ENCODE measurements around the gene PSTPIP2. TPM values are rescaled to one million over a fixed set of nuclear protein-coding genes. Genes with fewer than 3 reads are reported as not detected.
"Not testable (repeated sequence)": the region's sequence is repeated elsewhere in the genome, so short reads cannot be mapped to it uniquely, and the experiment has no call there.

PSTPIP2 gene
- total RNA-seq, 1 donor from 2014 or later: 9.1 TPM

DNA sequence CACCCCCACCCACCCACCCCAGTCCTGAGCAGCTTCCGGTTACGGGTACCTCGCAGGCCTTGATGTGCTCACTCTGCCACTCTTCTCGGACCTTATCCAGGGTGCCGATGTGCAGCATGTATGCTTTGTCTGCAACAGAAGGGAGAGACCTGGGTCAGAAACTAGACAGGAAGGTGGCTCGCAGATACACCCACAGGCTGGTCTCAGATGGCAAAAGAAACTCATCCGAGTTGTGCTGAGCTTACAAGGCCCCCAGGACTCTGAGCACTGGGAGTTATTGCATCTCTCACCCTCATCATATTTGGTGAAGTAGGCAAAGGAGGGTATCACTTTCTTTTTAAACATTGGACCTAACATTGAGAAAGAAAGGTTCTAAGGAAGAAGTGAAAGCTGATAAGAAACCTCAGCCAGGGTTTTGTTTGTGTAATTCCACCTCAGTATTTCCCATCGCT lies 74.3 kb downstream of the PSTPIP2 start:
- no peak overlapping the region for H2AFZ ChIP-seq (ENCODE audit: low read depth, low read length)

DNA sequence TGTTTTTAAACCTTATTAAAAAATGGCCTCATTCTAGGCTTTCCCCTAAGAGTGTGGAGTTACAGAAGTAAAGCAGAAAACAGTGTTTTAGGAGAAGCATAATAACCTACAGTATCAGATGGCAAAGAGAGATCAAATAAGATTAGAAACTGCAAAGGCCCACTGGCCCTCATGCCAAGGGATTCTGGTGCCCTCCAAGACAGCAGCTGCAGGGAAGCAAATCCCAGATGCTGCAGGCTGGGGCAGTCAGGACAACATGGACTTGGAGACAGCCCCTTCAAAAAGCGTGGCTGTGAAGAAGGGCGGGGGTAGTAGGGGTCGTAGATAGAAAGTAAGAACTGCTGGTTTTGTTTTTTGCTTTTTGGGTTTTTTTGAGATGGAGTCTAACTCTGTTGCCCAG lies 76.6 kb downstream of the PSTPIP2 start:
- no peaks in the 10 kb centered on the region for H3K9me3 Mint-ChIP-seq (ENCODE audit: unreplicated experiment)
- H3K79me2 ChIP-seq (ENCODE audit: insufficient read depth, low read length): no peaks in the 10 kb centered on the region
- no peak overlapping the region for H3K4me3 ChIP-seq (ENCODE audit: insufficient read depth, low read depth, low read length)
- H4K20me1 ChIP-seq (ENCODE audit: insufficient read depth, low read length): no peaks in the 10 kb centered on the region
- DNase-seq (ENCODE audit: low read depth) (no peak), FAIRE-seq (no peak)
- H3K9me3 ChIP-seq (ENCODE audit: insufficient read depth, low read depth, low read length): no peaks in the 10 kb centered on the region
- peaks cover 5% of the 10 kb centered on the region for H3K36me3 Mint-ChIP-seq (ENCODE audit: low read depth, unreplicated experiment)
- H3K27me3 ChIP-seq (ENCODE audit: insufficient read depth, low read length): no peaks in the 10 kb centered on the region
- no peak for TF ChIP-seq EZH2 (IDR thresholded peaks at IDR 0.05; ENCODE audit: insufficient read depth, low read length)
- TF ChIP-seq, protein P1, sequence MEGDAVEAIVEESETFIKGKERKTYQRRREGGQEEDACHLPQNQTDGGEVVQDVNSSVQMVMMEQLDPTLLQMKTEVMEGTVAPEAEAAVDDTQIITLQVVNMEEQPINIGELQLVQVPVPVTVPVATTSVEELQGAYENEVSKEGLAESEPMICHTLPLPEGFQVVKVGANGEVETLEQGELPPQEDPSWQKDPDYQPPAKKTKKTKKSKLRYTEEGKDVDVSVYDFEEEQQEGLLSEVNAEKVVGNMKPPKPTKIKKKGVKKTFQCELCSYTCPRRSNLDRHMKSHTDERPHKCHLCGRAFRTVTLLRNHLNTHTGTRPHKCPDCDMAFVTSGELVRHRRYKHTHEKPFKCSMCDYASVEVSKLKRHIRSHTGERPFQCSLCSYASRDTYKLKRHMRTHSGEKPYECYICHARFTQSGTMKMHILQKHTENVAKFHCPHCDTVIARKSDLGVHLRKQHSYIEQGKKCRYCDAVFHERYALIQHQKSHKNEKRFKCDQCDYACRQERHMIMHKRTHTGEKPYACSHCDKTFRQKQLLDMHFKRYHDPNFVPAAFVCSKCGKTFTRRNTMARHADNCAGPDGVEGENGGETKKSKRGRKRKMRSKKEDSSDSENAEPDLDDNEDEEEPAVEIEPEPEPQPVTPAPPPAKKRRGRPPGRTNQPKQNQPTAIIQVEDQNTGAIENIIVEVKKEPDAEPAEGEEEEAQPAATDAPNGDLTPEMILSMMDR (IDR thresholded peaks at IDR 0.05; ENCODE audit: insufficient read depth, low read depth, low read length): no peak
- H3K36me3 ChIP-seq (ENCODE audit: insufficient read depth, low read length): no peaks in the 10 kb centered on the region
- no peak overlapping the region for H3K9ac ChIP-seq (ENCODE audit: low read length)
- no peak overlapping the region for H3K27ac ChIP-seq (ENCODE audit: low read depth, low read length)
- H3K27ac Mint-ChIP-seq (ENCODE audit: unreplicated experiment): no peak overlapping the region
- H3K4me2 ChIP-seq (ENCODE audit: low read length): no peak overlapping the region
- H3K4me3 Mint-ChIP-seq (ENCODE audit: unreplicated experiment): no peak overlapping the region
- H3K4me1 ChIP-seq (ENCODE audit: insufficient read depth, low read length): peaks cover 7% of the 10 kb centered on the region
- peaks cover 8% of the 10 kb centered on the region for H3K4me1 Mint-ChIP-seq (ENCODE audit: low read depth, unreplicated experiment)
- no peak overlapping the region for H2AFZ ChIP-seq (ENCODE audit: low read depth, low read length)
- no peaks in the 10 kb centered on the region for H3K27me3 Mint-ChIP-seq (ENCODE audit: low read depth, unreplicated experiment)

More for the DNA sequence above, 74.3 kb downstream of the PSTPIP2 start:
- no peak overlapping the region for H3K27ac Mint-ChIP-seq (ENCODE audit: unreplicated experiment)
- FAIRE-seq (no peak), DNase-seq (ENCODE audit: low read depth) (no peak)
- H3K4me3 Mint-ChIP-seq (ENCODE audit: unreplicated experiment): no peak overlapping the region
- H3K9me3 ChIP-seq (ENCODE audit: insufficient read depth, low read depth, low read length): no peaks in the 10 kb centered on the region
- H3K36me3 ChIP-seq (ENCODE audit: insufficient read depth, low read length): no peaks in the 10 kb centered on the region
- peaks cover 8% of the 10 kb centered on the region for H3K4me1 Mint-ChIP-seq (ENCODE audit: low read depth, unreplicated experiment)
- H3K9me3 Mint-ChIP-seq (ENCODE audit: unreplicated experiment): peaks cover 5% of the 10 kb centered on the region
- no peak overlapping the region for H3K4me2 ChIP-seq (ENCODE audit: low read length)
- H3K27ac ChIP-seq (ENCODE audit: low read depth, low read length): no peak overlapping the region
- H3K27me3 Mint-ChIP-seq (ENCODE audit: low read depth, unreplicated experiment): no peaks in the 10 kb centered on the region
- H3K9ac ChIP-seq (ENCODE audit: low read length): no peak overlapping the region
- H3K4me1 ChIP-seq (ENCODE audit: insufficient read depth, low read length): peaks cover 7% of the 10 kb centered on the region
- H3K4me3 ChIP-seq (ENCODE audit: insufficient read depth, low read depth, low read length): no peak overlapping the region
- H3K79me2 ChIP-seq (ENCODE audit: insufficient read depth, low read length): no peaks in the 10 kb centered on the region
- no peaks in the 10 kb centered on the region for H3K27me3 ChIP-seq (ENCODE audit: insufficient read depth, low read length)
- no peak for TF ChIP-seq EZH2 (IDR thresholded peaks at IDR 0.05; ENCODE audit: insufficient read depth, low read length)
- TF ChIP-seq, protein P1 (IDR thresholded peaks at IDR 0.05; ENCODE audit: insufficient read depth, low read depth, low read length): no peak
- no peaks in the 10 kb centered on the region for H4K20me1 ChIP-seq (ENCODE audit: insufficient read depth, low read length)
- H3K36me3 Mint-ChIP-seq (ENCODE audit: low read depth, unreplicated experiment): peaks cover 11% of the 10 kb centered on the region

DNA sequence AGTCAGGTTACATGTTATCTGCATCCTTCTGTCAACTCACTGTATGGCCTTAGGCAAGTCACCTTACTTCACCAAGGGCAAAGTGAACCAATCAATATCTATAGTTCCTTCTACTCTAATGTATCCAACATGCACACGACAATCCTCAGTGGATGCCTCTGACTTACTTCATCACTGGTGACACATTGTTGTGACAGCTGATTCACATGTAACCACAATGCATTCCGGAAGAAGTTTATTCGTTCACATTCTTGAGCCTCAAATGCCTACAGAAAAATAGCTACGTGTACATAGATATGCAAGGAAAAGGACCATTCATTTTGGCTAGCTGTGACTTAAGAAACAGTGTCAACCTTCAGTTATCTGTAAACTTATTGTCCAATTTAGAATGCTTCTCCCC lies 78.6 kb downstream of the PSTPIP2 start:
- Mint-ChIP-seq H3K27ac (ENCODE audit: unreplicated experiment) (no peak overlapping the region), H3K9me3 (ENCODE audit: unreplicated experiment) (no peaks in the 10 kb centered on the region), H3K27me3 (ENCODE audit: low read depth, unreplicated experiment) (no peaks in the 10 kb centered on the region), H3K4me1 (ENCODE audit: low read depth, unreplicated experiment) (peaks cover 8% of the 10 kb centered on the region), H3K4me3 (ENCODE audit: unreplicated experiment) (no peak overlapping the region), H3K36me3 (ENCODE audit: low read depth, unreplicated experiment) (peaks cover 4% of the 10 kb centered on the region)
- no peaks in the 10 kb centered on the region for H3K79me2 ChIP-seq (ENCODE audit: insufficient read depth, low read length)
- H3K4me1 ChIP-seq (ENCODE audit: insufficient read depth, low read length): peaks cover 7% of the 10 kb centered on the region
- no peaks in the 10 kb centered on the region for H3K9me3 ChIP-seq (ENCODE audit: insufficient read depth, low read depth, low read length)
- no peaks in the 10 kb centered on the region for H3K27me3 ChIP-seq (ENCODE audit: insufficient read depth, low read length)
- H2AFZ ChIP-seq (ENCODE audit: low read depth, low read length): no peak overlapping the region
- H3K27ac ChIP-seq (ENCODE audit: low read depth, low read length): peak overlapping the region; percentile 33
- H3K36me3 ChIP-seq (ENCODE audit: insufficient read depth, low read length): no peaks in the 10 kb centered on the region
- TF ChIP-seq EZH2 (IDR thresholded peaks at IDR 0.05; ENCODE audit: insufficient read depth, low read length): no peak
- TF ChIP-seq, protein P1 (IDR thresholded peaks at IDR 0.05; ENCODE audit: insufficient read depth, low read depth, low read length): no peak
- H3K4me2 ChIP-seq (ENCODE audit: low read length): peak overlapping the region; percentile 30
- no peaks in the 10 kb centered on the region for H4K20me1 ChIP-seq (ENCODE audit: insufficient read depth, low read length)
- FAIRE-seq (peak; percentile 98), DNase-seq (ENCODE audit: low read depth) (peak; percentile 86)
- no peak overlapping the region for H3K4me3 ChIP-seq (ENCODE audit: insufficient read depth, low read depth, low read length)
- no peak overlapping the region for H3K9ac ChIP-seq (ENCODE audit: low read length)

DNA sequence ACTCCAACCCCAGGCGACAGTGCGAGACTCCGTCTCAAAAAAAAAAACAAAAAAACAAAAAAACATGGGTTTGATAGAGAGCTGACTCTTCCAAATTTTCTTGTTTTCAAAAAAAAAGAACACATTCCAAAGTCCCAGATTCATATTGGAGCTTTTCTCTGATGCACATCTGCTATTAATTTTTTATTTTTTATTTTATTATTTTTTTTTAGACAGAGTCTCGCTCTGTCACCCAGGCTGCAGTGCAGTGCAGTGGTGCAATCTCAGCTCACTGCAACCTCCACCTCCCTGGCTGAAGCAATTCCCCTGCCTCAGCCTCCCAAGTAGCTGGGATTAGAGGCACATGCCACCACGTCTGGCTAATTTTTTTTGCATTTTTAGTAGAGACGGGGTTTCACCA lies 79.5 kb downstream of the PSTPIP2 start:
- not testable (repeated sequence) for H3K36me3 ChIP-seq (ENCODE audit: insufficient read depth, low read length); H3K9ac ChIP-seq (ENCODE audit: low read length); H3K27ac ChIP-seq (ENCODE audit: low read depth, low read length); H3K36me3 Mint-ChIP-seq (ENCODE audit: low read depth, unreplicated experiment); H3K79me2 ChIP-seq (ENCODE audit: insufficient read depth, low read length); H3K9me3 ChIP-seq (ENCODE audit: insufficient read depth, low read depth, low read length); DNase-seq (ENCODE audit: low read depth); H3K4me2 ChIP-seq (ENCODE audit: low read length); H4K20me1 ChIP-seq (ENCODE audit: insufficient read depth, low read length); H3K4me1 Mint-ChIP-seq (ENCODE audit: low read depth, unreplicated experiment); H3K4me3 Mint-ChIP-seq (ENCODE audit: unreplicated experiment); FAIRE-seq; H3K27me3 Mint-ChIP-seq (ENCODE audit: low read depth, unreplicated experiment); H3K27me3 ChIP-seq (ENCODE audit: insufficient read depth, low read length); H3K4me1 ChIP-seq (ENCODE audit: insufficient read depth, low read length); H2AFZ ChIP-seq (ENCODE audit: low read depth, low read length); H3K9me3 Mint-ChIP-seq (ENCODE audit: unreplicated experiment); H3K27ac Mint-ChIP-seq (ENCODE audit: unreplicated experiment); H3K4me3 ChIP-seq (ENCODE audit: insufficient read depth, low read depth, low read length)

Measured in astrocyte (in vitro differentiated cells and primary cell).